GM21526 (cell line): ENCODE data around the gene VAV2.
A peak's percentile ranks its signal among the peaks of the same experiment; 100 is the strongest.

ENCODE experiments used
- ATAC-seq: cut with Tn5 transposase; IDR thresholded peaks from one replicate; pipeline ENCODE4 v1.9.1; 2021; ENCODE audit warnings: moderate library complexity; ENCODE audit not compliant: unreplicated experiment, low FRiP score

VAV2 gene

DNA sequence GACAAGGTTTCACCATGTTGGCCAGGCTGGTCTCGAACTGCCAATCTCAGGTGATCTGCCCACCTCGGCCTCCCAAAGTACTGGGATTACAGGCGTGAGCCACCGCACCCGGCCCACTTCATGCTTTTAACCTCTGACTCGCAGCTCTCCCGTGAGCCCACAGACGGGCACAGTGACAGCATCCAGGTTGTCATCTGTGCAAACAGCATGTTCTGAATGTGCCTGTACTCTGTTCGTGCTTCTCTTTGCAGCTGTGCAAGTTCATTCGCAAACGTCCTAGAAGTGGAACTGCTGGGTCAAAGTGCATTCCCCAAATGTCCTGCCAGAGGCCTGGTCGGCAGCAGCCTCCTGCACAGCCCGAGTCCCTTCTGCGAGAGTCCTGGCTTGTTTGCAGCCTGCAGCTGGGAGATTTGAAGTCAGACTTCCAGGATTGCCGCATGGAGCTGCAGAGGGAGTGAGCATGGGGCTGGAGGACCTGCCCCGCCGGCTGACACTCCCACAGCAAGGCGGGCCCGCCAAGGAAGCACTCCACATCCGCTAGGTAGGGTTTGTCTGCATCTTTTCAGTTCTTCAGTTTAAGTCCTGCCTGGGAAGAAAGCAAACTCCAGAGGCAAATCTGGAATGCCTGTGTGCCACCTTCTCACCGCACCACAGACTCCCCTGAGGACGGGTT, 36.6 kb upstream of the VAV2 start:
- no peak for ATAC-seq

DNA sequence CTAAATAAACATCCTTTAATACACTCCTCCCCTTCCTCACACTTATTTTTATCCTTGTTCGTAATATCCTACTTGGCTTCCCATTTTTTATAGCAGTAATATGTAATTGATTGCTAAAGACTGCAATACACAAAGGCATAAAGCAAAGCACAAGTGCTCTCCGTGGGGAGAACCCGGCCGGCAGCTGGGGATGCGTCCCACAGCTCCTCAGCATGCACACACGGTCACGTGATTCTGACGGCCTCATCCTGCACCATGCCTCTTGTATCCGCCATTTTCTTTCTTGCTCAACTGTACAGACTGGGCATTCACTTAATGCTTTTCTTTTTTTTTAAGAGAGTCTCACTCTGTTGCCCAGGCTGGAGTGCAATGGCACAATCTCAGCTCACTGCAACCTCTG, 36.0 kb upstream of the VAV2 start:
- no peak for ATAC-seq

DNA sequence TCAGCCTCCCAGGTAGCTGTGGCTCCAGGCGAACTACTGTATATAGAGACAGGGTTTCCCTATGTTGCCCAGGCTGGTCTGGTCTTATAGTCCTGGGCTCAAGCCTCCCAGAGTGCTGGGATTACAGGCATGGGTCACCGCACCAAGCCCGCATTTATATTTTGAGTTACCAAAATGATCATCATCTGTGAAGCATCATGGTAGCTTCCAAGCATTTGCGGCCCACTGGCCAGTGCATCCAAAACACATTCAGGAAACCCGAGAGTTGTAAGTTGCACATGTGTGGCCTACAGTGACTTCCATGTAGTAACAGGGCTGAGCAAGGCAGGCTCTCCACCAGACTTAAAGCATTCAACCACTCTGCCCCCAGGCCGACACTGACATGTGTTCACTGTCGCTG, 35.4 kb upstream of the VAV2 start:
- ATAC-seq, result no peak

DNA sequence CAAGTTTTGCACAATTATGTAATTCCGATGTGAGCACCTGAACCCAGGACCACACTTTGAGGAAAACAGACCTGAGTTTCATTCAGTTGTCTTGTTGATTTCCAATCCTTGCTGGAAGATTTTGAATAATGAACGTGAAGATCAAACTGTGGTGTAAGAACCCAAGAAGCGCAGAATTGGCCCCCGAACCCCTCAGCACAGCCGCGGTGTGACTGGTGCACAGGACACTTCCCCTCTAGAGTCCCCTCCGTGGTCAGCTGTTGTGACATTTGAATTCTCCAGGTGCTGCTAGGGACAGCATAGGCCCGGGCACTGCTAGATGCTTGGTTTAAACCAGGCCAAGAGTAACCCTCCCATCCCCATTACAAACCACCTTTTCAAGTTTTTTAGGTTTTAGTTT, 34.9 kb upstream of the VAV2 start:
- ATAC-seq, result no peak

DNA sequence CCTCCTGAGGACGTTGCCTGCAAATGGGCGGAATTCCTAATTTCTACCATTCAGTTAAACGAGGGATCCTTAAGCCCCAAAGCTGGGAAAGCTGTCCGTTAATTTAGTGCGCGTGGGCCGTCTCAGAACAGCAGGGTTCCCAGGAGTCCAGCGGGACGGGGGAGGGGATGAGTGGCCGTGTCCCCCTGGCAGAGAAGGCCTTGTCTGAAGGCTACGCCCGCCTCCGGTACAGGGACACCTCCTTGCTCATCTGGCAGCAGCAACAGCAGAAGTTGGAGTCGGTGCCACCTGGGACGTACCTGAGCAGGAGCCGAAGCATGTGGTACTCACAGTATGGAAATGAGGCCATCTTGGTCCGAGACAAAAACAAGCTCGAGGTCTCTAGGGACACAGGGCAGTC, 34.5 kb upstream of the VAV2 start:
- ATAC-seq, result no peak

DNA sequence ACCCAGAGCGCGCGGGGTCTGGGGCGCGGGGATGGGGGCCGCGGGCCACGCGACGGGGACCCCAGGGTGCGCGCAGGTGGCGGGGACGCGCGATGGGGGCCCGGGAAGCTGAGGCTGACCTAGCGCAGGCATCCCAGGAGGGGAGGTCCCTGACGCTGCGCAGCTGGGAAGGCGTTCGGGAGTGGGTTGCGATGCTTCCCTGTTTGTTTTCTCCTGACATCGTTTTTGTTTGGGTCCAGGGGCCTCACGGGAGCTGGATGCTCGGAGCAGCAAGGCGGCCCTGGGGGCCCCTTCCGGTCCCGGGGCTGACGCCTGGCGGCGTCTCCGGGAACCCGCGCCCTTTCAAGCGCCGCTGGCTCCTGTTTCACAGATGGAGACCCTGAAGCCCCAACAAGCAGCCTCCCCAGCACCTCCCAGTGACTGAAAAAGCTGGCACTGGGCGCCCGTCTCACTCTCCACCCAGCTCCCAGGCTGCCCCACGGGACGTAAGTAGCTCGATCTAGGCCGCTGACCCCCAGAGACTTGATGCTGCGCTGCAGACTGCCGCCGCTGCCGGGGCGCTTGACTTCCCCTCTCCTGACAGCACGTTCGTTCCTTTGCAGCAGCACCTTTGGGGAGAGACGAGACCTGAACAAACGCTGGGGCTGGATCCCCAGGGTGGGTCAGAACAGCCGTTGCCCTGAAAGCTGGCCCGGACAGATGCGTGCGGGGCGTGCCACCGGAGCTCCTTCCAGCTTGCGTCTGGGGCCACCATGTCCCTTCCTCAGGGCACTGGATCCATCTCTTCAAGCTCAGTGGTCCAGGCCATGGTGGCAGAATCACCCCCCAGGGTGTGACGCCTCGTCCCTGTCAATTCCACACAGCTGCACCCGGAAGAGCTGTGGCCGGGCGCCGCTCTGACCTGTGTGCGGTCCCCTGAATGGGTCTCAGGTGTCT, 33.8 kb upstream of the VAV2 start:
- peak; percentile 20 for ATAC-seq

DNA sequence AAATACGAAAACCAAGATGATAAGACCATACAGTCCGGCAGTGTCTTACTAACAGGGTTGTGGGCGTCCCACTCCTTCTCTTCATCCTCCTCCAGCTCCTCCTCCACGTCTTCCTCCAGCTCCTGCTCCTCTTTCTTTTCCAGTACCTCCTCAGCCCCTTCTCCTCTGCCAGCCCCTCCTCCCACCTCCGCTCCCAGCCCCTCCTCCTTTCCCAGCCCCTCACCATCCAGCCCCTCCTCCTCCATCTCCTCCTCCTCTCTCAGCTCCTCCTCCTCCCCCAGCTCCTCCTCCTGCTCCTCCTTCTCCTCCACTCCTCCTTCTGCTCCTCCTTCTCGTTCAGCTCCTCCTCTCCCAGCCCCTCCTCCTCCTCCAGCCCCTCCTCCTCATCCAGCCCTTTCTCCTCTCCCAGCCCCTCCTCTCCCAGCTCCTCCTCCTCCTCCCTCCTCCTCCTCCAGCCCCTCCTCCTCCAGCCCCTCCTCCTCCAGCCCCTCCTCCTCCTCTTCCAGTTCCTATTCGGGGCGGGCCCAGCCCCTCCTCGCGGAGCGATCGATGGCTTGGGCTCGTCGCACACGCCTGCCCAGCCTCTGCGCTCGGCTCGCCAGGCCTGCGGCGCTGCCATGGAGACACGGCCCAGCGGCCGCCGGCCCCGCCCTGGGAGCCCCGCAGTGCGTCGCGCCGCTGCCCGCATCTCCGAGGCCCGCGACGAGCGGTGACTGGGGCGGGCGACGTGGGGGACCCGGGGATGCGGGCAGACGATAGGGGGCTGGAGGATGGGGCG, 32.9 kb upstream of the VAV2 start, which contains the start of gene BRD3OS:
Gene BRD3OS (plus strand): TSS at position 654 of the 778 bp plus-strand sequence. CDS start 1,267 bp downstream, outside the sequence.
- peak; percentile 72 for ATAC-seq

DNA sequence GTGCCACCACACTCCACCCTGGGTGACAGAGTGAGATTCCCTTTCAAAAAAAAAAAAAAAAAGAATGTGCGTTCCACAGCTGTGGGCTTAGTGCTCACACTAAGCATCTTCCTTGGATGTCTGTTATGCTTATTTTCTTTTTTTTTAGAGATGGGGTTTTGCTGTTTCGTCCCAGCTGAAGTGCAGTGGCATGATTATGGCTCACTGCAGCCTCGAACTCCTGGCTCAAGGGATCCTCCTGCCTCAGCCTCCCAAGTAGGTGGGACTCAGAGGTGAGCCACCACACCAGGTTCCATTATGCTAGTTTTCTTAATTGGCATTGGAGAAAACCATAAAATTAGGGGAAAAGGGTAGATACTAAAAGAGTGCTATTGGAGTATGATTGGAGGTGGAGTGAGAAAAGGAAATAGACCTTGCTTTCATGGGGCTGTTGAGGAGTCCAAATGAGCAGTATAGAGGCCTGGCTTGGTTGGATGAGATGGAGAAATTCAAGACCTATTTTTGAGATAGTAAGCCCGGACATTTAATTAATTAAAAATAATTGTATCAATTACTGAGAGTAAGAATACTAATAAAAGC, 32.2 kb upstream of the VAV2 start:
- no peak for ATAC-seq

DNA sequence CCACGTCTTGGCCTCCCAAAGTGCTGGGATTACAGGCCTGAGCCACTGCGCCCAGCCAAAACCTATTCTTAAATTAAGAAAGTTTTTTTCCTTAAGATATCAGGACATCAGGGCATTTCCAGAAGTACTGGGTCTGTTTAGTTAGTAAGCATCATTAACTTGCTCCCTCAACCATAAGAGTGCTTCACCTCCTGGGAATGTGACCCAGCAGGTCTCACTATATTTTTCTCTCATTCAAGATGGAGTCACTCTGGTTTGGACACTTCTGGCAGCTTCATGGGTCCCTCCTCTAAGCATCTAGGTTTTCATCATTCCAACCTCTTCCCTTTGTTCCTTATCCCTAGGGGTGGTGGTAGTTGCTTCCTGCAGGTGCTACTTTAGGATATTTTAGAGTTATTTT, 22.8 kb upstream of the VAV2 start:
- ATAC-seq, result no peak

DNA sequence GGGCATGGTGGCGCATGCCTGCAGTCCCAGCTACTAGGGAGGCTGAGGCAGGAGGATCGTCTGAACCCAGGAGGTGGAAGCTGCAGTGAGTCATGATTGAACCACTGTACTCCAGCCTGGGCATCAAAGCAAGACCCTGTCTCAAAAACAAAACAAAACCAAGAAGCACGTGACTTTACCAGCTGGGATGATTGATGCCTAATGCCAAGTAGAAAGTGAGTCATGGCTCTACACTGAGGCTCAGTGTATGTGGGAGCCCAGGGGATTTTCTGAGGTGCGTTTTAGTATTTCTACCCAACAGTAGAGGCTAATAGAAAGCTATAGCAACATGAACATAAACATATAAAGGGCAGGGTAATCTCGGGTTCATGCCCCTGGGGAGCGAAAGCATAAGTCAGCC, 19.3 kb upstream of the VAV2 start:
- no peak for ATAC-seq

DNA sequence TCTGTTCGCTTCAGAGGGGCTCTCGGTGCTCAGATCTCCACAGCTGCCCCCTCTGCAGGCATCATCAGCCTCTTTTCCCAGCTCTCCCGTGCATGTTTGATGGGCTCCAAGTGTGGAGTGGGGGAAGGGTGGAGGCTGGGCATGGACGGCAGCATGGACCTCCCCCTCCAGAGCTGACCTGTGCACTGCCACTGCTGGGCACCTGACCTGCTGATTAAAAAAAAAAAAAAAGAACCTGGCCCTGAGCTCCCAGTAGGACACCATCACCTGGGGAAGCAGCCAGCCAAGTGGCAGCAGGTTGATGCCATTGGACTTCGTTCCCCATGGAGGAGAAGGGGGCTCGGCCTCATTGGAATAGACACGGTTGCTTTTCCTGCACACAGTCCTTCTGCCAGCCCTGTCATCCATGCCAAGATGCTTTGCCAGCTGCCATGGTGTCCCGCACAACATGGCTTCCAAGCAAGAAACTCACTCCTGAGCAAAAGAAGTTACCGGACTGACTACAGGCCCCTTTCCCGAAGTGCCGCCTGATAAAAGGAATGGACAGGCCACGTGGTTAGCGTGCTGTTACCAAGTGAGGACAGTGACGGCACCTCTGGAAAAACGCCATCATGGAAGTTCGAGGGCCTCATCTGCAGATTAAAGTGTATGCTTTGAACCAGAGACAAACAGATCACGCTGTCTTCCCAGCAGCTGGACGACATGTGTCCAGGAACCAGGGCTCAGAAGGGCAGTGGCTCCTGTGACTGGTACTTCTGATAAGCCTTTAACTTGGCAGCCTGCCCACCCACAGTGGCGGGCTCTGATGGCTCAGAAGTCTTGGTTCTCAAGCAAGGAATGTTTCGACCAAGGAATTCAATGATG, 18.4 kb upstream of the VAV2 start:
- no peak for ATAC-seq

DNA sequence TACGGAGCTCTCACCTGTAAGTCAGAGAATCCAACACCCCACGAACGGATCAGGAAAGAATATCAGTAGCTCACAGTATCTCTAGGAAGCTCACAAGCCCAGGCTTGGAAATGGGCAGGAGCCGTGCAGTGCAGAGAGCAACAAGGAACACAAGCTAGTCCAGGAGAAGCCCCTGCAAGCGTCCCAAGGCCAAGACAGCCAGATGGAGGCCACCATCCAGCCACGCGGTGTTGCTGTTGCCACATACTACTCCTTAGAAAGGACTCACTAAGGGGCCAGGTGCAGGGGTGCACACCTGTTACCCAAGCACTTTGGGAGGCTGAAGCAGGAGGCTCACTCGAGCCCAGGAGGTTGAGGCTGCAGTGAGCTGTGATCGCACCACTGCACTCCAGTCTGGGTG, 15.4 kb upstream of the VAV2 start:
- ATAC-seq, result no peak

DNA sequence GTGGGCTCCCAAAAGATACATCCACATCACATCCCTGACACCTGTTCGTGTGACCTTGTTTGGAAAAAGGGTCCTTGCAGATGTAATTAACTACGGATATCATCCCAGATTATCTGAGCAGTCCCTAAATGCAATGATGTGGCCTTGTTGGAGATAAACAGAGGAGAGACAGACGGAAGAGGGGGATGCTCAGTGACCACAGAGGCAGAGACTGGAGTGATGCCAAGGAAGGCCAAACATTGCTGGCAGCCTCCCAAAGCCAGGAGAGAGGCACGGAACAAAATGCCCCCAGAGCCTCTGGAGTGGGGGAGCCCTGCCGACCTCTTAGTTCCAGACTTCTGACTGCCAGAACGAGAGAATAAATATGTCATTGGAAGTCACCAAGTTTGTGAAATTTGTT, 15.0 kb upstream of the VAV2 start:
- no peak for ATAC-seq

DNA sequence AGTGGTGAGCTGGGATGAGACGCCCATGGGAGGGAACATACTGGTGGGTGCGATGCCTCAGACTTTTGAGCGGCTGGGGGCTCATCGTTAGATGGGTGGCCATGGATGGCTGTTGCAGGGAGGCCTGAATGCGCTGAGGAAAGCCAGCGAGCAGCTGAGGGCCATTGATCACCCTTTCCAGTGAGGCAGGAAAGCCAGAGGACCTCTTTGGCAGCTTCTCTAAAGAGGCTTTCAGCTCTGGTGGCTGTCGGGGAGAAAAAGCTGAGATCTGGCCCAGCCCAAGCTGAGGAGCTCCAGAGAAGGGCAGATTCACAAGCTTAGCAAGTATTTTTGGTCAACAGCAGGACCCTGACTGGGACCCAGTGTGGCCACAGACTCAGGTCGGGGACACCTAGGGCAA, 13.3 kb upstream of the VAV2 start:
- no peak for ATAC-seq

DNA sequence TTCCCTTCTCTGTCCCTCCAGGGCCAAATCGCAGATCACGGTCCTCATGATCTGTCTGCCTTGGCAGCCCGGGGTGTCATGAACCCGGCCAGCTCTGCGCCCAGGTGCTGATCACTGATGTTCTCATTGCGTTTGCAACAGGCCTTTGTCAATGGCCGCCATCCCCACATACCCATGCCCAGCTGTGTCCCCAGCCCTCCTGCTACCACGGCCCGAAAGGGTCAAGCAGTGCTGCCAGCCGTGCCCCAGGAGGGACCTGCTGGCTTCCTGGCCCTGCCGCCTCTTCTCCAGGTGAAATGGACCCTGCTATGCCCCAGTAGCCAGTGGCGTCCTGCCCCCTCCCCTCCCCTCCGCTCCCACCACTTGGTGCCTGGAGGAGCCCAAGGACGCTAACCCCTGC, 12.8 kb upstream of the VAV2 start:
- no peak for ATAC-seq

DNA sequence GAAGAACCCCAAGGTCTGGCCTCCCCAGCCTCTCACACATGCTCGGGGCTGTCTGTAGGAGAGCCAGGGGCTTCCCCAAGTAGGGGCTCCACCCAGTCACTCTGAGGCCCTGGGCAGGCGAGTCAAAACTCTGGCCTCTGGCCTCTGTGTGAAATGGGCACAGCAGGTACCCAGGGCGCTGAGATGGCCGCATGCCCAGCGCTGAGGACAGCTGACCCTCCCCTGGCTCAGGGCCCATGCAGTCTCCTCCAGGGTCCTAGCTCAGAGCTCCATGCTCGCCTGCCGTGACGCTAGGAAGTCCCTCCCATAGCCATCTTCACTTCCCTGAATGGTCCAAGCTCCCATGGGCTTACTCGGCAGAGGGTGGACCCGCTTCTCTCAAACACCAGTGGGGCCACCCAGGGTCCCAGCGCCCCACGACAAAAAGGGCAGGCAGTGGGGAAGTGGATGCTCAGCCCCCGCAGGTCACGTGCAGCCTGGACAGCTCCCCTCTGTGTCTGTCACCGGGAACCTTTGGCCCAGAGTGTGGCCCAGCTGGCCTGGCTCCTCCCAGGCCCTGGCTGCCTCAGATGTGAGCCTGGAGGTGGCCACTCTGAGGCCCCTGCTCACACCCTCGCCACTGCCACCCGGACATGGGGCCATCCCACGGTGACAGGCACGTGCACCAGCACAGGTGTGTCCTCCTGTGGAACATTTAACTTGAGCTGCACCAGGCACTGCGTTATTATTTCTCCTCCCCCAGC, 12.2 kb upstream of the VAV2 start:
- ATAC-seq, result no peak

DNA sequence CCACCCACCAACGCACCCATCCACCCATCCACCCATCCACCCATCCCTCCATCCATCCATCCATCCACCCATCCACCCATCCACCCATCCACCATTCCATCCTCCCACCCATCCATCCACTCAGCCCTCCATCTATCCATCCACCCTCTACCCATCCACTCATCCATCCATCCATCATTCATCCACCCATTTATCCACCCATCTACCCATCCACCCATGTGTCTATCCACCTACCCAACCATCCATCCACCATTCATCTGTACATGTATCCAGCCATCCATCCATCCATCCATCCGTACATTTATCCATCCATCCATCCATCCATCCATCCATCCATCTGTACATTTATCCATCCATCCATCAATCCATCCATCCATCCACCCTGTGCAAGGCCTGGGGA, 11.1 kb upstream of the VAV2 start:
- no peak for ATAC-seq

DNA sequence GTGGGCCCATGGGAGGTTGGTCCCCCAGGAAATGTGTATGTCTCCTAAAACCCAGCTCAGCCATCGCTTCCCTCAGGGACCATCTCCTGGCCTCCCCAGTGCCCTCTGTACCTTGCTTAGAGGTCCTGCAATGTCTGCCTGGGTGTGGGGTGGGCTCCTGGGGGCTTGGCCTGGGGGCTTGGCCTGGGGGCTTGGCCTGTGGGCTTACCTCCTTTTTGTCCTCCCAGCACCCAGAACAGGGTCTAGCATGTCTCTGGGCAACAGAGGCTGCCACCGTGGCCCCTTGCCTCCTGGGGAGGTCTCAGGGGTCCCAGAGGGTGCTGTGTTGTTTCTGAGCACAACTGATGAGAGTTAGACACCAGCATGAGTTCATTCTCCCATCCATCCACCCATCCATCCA, 10.7 kb upstream of the VAV2 start:
- no peak for ATAC-seq

DNA sequence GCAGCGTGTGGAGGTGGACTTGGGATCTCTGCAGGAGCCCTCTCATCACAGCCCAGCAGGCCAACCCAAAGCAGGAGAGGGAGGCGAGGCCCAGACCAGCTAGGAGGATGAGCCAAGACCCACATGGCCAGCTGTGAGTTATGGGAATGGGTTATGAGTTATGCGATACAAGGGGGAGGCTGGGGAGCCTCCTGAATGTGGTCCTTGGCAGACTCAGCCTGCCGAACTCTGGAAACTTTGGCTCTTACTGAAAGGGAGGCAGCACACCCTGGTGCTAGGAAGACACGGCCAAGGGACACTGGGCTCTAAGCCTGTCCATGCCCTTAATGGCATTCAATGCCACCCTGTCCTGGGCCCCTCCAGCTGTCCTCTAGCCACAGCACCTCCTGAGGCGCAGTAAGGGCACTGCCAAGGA, 7.7 kb upstream of the VAV2 start:
- ATAC-seq, result no peak
